ENCODE measurements around the gene LILRA6. TPM values are rescaled to one million over a fixed set of nuclear protein-coding genes. Genes with fewer than 3 reads are reported as not detected.
"Not testable (repeated sequence)": the region's sequence is repeated elsewhere in the genome, so short reads cannot be mapped to it uniquely, and the experiment has no call there.

LILRA6 gene
- total RNA-seq, 1 donor = 16.9 TPM

- H3K4me1 ChIP-seq (ENCODE audit: insufficient read depth, low read length) = peaks cover 55% of the 10 kb centered on the region
Measured at GRCh38 chr19:54275951-54276350, 33.4 kb upstream of the LILRA6 start.

GRCh38 chr19:54274516-54274915 lies 31.9 kb upstream of the LILRA6 start:
- not testable (repeated sequence) for H3K9me3 ChIP-seq (ENCODE audit: low read depth, low read length); H3K27me3 ChIP-seq (ENCODE audit: insufficient read depth, low read length); H3K4me3 ChIP-seq (ENCODE audit: low read length)
- H3K4me1 ChIP-seq (ENCODE audit: insufficient read depth, low read length) = peaks cover 56% of the 10 kb centered on the region

More at GRCh38 chr19:54275951-54276350, 33.4 kb upstream of the LILRA6 start:
- H3K4me3 ChIP-seq (ENCODE audit: low read length) = no peak overlapping the region
- no peaks in the 10 kb centered on the region for H3K27me3 ChIP-seq (ENCODE audit: insufficient read depth, low read length)
- no peaks in the 10 kb centered on the region for H3K9me3 ChIP-seq (ENCODE audit: low read depth, low read length)

GRCh38 chr19:54273821-54274220 lies 31.2 kb upstream of the LILRA6 start:
- H3K4me3 ChIP-seq (ENCODE audit: low read length) = no peak overlapping the region
- H3K4me1 ChIP-seq (ENCODE audit: insufficient read depth, low read length) = peaks cover 55% of the 10 kb centered on the region
- H3K9me3 ChIP-seq (ENCODE audit: low read depth, low read length) = no peaks in the 10 kb centered on the region
- no peaks in the 10 kb centered on the region for H3K27me3 ChIP-seq (ENCODE audit: insufficient read depth, low read length)

DNA sequence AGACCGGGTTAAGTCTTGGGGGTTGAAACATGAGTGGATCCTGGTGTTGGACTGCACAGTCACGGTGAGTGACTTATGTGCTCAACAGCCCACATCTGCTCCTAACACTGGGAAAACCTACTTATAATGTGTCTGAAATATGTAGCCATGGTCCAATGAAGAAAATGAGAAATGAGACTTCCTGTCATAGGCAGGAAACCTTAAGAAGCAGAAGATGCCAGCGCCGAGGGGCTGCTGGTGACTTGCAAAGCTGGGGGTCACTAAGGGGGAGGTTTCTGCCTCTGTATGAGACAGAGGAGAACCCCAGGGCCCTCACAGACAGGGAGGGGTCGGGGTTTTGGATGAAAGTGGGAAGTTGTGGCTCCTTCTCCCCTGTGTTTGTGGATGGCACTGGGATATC lies 29.6 kb upstream of the LILRA6 start:
- not testable (repeated sequence) for H3K4me3 ChIP-seq (ENCODE audit: low read length); H3K27me3 ChIP-seq (ENCODE audit: insufficient read depth, low read length); H3K9me3 ChIP-seq (ENCODE audit: low read depth, low read length)
- peaks cover 53% of the 10 kb centered on the region for H3K4me1 ChIP-seq (ENCODE audit: insufficient read depth, low read length)

- not testable (repeated sequence) for H3K4me3 ChIP-seq (ENCODE audit: low read length); H3K9me3 ChIP-seq (ENCODE audit: low read depth, low read length); H3K27me3 ChIP-seq (ENCODE audit: insufficient read depth, low read length)
- H3K4me1 ChIP-seq (ENCODE audit: insufficient read depth, low read length) = peaks cover 54% of the 10 kb centered on the region
Measured at GRCh38 chr19:54271587-54271986, 29.0 kb upstream of the LILRA6 start.

- no peaks in the 10 kb centered on the region for H3K9me3 ChIP-seq (ENCODE audit: low read depth, low read length)
- H3K27me3 ChIP-seq (ENCODE audit: insufficient read depth, low read length) = no peaks in the 10 kb centered on the region
- no peak overlapping the region for H3K4me3 ChIP-seq (ENCODE audit: low read length)
- H3K4me1 ChIP-seq (ENCODE audit: insufficient read depth, low read length) = peaks cover 59% of the 10 kb centered on the region
Measured at GRCh38 chr19:54271106-54271505, 28.5 kb upstream of the LILRA6 start.

DNA sequence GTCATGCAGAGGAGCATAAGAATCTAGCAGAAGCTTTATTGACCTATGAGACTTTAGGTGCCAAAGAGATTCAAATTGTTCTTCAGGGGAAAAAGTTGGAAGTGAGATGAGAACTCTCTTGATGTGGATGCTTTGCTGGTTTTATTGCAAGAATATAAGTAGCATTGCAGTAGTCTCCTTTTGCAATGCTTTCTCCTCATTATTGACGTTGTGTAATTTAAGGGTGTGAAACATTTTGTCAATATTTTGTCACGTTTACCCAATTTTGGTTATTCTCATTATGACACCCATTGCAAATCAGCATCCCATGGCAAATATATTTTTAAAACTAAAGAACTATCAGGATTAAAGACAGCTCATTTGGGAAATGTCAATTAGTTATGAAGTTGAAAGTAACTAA lies 26.3 kb upstream of the LILRA6 start:
- Histone ChIP-seq H3K9me3 (ENCODE audit: low read depth, low read length) (no peaks in the 10 kb centered on the region), H3K4me3 (ENCODE audit: low read length) (no peak overlapping the region), H3K27me3 (ENCODE audit: insufficient read depth, low read length) (no peaks in the 10 kb centered on the region), H3K4me1 (ENCODE audit: insufficient read depth, low read length) (peaks cover 60% of the 10 kb centered on the region)

DNA sequence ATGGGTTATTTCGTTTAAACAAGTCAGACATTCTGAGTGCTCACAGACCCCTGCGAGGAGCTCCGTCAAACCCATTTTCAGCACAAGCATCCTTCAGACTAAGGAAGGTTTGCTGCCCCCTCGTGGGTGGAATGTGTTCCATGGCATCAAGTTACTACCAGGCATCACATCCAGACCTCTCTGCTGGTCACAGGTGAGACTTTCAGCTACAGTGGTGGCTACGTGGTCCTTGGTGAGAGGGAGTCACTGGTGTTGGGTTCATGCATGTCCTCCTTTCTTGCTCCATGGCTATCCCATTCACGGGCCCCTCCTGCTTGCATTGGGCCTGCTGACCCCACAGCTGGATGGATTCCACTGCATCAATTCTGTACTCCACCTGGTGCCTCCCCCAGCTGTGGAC lies 23.5 kb upstream of the LILRA6 start:
- Histone ChIP-seq H3K4me3 (ENCODE audit: low read length) (no peak overlapping the region), H3K27me3 (ENCODE audit: insufficient read depth, low read length) (no peaks in the 10 kb centered on the region), H3K9me3 (ENCODE audit: low read depth, low read length) (no peaks in the 10 kb centered on the region), H3K4me1 (ENCODE audit: insufficient read depth, low read length) (peaks cover 33% of the 10 kb centered on the region)

DNA sequence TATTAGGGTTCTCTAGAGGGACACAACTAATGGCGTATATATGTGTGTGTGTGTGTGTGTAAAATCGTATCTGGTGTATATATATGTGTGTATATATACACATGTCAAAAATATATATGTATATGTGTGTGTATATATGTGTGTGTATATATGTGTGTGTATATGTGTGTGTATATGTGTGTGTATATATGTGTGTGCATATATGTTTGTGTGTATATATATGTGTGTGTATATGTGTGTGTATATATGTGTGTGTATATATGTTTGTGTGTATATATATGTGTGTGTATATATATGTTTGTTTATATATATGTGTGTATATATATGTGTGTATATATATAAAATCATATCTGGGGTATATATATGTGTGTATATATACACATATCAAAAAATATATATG lies 19.9 kb upstream of the LILRA6 start:
- peaks cover 10% of the 10 kb centered on the region for H3K4me1 ChIP-seq (ENCODE audit: insufficient read depth, low read length)
- H3K27me3 ChIP-seq (ENCODE audit: insufficient read depth, low read length) = no peaks in the 10 kb centered on the region
- H3K9me3 ChIP-seq (ENCODE audit: low read depth, low read length) = no peaks in the 10 kb centered on the region
- H3K4me3 ChIP-seq (ENCODE audit: low read length) = no peak overlapping the region

DNA sequence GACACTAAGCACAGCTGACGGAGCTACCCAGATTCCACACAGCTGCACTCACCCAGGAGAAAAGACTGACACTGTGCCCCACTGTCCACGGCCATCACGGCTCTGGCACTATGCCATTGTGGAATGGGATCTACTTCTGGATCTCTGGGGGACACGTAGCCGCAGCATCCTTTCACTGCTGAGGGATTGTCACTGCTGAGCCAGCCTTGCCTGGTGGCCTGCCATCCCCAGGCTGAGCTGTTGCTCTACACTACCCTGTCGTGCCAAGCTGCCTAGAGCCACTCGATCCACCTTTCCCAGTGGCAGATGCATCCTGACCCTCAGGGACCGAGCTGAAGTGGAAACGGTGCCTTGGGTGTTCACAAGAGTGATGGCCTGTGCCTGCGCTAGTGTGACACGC lies 19.5 kb upstream of the LILRA6 start:
- no peaks in the 10 kb centered on the region for H3K27me3 ChIP-seq (ENCODE audit: insufficient read depth, low read length)
- no peaks in the 10 kb centered on the region for H3K9me3 ChIP-seq (ENCODE audit: low read depth, low read length)
- no peak overlapping the region for H3K4me3 ChIP-seq (ENCODE audit: low read length)
- H3K4me1 ChIP-seq (ENCODE audit: insufficient read depth, low read length) = peaks cover 10% of the 10 kb centered on the region

GRCh38 chr19:54257116-54257480 lies 14.5 kb upstream of the LILRA6 start, which contains the start of gene LILRB5:
LILRB5 (minus strand) TSS chr19:54257273; CDS start chr19:54257193, 80 bp downstream.
- H3K9me3 ChIP-seq (ENCODE audit: low read depth, low read length) = no peaks in the 10 kb centered on the region
- no peak within 1 kb of the TSS for H3K4me3 ChIP-seq (ENCODE audit: low read length)
- no peaks in the 10 kb centered on the region for H3K27me3 ChIP-seq (ENCODE audit: insufficient read depth, low read length)
- peaks cover 6% of the 10 kb centered on the region for H3K4me1 ChIP-seq (ENCODE audit: insufficient read depth, low read length)

DNA sequence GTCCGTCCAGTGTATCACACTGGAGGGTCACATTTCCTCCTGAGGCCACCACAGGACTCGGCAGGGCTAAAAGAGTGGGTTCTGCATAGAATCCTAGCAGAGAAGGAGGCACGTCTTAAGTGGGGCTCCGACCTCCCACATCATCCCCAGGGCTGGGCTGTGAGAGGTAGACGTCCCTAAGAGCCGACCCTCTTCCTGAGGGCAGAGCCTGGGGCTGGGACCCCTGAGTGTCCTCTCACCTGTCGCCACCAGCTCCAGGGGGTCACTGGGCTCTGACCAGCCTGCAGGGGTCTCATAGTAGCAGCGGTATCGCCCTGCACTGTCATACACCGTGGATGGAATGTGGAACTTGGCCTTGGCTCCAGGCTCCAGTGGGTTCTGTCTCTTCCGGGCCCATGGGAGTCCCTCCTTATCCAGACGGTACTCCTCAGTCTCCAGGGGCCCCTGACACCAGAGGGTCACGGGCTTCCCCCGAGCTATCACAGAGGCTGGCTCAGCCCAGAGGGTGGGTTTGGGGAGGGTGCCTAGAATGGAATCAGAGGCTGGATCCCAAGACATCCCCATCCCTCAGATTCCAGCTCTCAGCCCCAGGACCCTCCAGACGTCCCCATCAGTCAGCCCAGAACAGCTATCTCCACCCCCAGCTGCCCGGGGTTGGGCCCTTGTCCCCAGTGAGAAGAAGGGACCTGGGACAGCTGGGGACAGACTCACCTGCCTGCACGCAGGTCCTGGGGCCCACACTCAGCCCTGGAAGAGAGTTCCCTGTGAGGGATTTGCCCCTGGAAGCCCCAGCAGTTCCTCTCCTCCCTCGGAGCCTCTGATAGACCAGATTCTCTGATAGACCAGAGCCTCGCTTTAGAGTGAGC lies 13.9 kb upstream of the LILRA6 start:
- peaks cover 6% of the 10 kb centered on the region for H3K4me1 ChIP-seq (ENCODE audit: insufficient read depth, low read length)
- H3K9me3 ChIP-seq (ENCODE audit: low read depth, low read length) = no peaks in the 10 kb centered on the region
- H3K27me3 ChIP-seq (ENCODE audit: insufficient read depth, low read length) = no peaks in the 10 kb centered on the region
- H3K4me3 ChIP-seq (ENCODE audit: low read length) = no peak overlapping the region

- no peaks in the 10 kb centered on the region for H3K9me3 ChIP-seq (ENCODE audit: low read depth, low read length)
- peaks cover 6% of the 10 kb centered on the region for H3K4me1 ChIP-seq (ENCODE audit: insufficient read depth, low read length)
- H3K27me3 ChIP-seq (ENCODE audit: insufficient read depth, low read length) = no peaks in the 10 kb centered on the region
- H3K4me3 ChIP-seq (ENCODE audit: low read length) = no peak overlapping the region
Measured at GRCh38 chr19:54255105-54255775, 12.7 kb upstream of the LILRA6 start.

DNA sequence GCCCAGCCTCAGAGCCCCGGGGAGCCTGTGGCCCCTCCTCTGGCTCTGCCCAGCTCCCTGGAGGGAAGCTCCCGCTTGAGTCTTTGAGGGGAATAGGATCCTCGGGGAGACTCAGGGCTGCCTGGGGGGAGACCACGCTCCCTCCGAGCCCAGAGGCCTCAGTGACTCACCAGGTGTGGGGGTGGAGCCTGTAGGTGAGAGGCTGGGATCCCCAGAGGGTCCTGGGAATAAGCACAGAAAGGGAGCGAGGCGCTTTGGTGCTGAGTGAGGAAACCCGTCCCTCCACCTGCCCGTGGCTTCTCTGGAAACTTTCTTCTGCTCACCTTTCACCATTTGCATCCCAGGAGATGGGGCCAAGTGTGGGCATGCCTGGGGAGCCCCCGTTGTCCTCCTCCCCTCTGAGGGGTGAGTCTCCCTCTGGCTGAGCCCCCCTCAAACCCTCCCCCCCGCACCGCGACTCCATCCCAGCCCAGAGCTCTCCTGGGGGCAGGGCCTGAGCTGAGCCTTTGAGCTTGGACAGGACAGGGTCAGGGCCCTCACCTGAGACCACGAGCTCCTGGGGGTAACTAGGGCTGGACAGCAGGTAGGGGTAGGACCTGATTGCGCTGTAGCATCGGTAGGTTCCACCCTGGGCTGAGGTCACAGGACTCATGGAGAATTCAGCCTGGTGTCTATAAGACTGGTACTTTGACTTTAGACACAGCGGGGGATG lies 11.8 kb upstream of the LILRA6 start:
- Histone ChIP-seq H3K4me1 (ENCODE audit: insufficient read depth, low read length) (peaks cover 6% of the 10 kb centered on the region), H3K27me3 (ENCODE audit: insufficient read depth, low read length) (no peaks in the 10 kb centered on the region), H3K9me3 (ENCODE audit: low read depth, low read length) (no peaks in the 10 kb centered on the region), H3K4me3 (ENCODE audit: low read length) (no peak overlapping the region)
